OCI-LY7 (cell line): ENCODE results near the gene COQ8A. TPM values are rescaled to one million over a fixed set of nuclear protein-coding genes. Genes with fewer than 3 reads are reported as not detected.

Experiments
- BruUV-seq: library from RNA; stranded (reverse); fragments of 400-500 nt; replicated peaks from 2 replicates; lab custom pipeline; 2021; lab: Mats Ljungman, UMichigan
- CTCF ChIA-PET: fragments of 300-600 bp; sonication (Branson Sonifier 250); formaldehyde crosslinking; loops from one replicate; lab custom pipeline; 2022; ENCODE audit warnings: antibody characterized with exemption; ENCODE audit not compliant: unreplicated experiment; lab: Charles Lee
- POLR2A ChIA-PET: fragments of 300-600 bp; sonication (Branson Sonifier 250); formaldehyde crosslinking; loops from one replicate; lab custom pipeline; 2022; ENCODE audit warnings: antibody characterized with exemption; lab: Charles Lee
- DNase-seq: peaks from one replicate; pipeline ENCODE4 v3.0.0-alpha.2; 2015; ENCODE audit warnings: low spot score
- H2AFZ ChIP-seq: fragments of 200-600 bp; sonication (generic), shearing (Covaris generic); 2 replicates; pipeline ENCODE4 v1.6.1; 2014; ENCODE audit warnings: mild to moderate bottlenecking, antibody characterized with exemption, low read length, moderate library complexity
- H3K27ac ChIP-seq: fragments of 200-600 bp; sonication (generic); 2 replicates; pipeline ENCODE4 v1.5.1; 2014; ENCODE audit warnings: mixed run types, low read depth, mild to moderate bottlenecking, moderate library complexity, low read length, inconsistent platforms; ENCODE audit not compliant: poor library complexity, severe bottlenecking
- H3K36me3 ChIP-seq: fragments of 200-600 bp; sonication (generic); 2 replicates; pipeline ENCODE4 v1.6.1; 2014; ENCODE audit warnings: mild to moderate bottlenecking, antibody characterized with exemption, low read length, moderate library complexity, mixed read lengths; ENCODE audit not compliant: insufficient read depth
- H3K4me1 ChIP-seq: fragments of 200-600 bp; sonication (generic); 2 replicates; pipeline ENCODE4 v1.5.1; 2014; ENCODE audit warnings: mild to moderate bottlenecking, low read length; ENCODE audit not compliant: insufficient read depth, poor library complexity, severe bottlenecking
- H3K4me2 ChIP-seq: fragments of 200-600 bp; sonication (generic); 2 replicates; pipeline ENCODE4 v1.6.1; 2014; ENCODE audit warnings: mild to moderate bottlenecking, low read length
- H3K4me3 ChIP-seq: fragments of 200-600 bp; sonication (generic); 2 replicates; pipeline ENCODE4 v1.5.1; 2014; ENCODE audit warnings: mild to moderate bottlenecking, low read depth, low read length; ENCODE audit not compliant: poor library complexity, severe bottlenecking
- H3K79me2 ChIP-seq: fragments of 200-600 bp; sonication (generic); 2 replicates; pipeline ENCODE4 v1.6.1; 2016; ENCODE audit warnings: low read depth, mild to moderate bottlenecking, low read length, moderate library complexity, mixed read lengths; ENCODE audit not compliant: insufficient read depth
- H3K9me2 ChIP-seq: fragments of 200-600 bp; sonication (generic); 2 replicates; pipeline ENCODE4 v1.6.1; 2016; ENCODE audit warnings: mild to moderate bottlenecking, low read length, mixed read lengths; ENCODE audit not compliant: insufficient read depth
- H3K9me3 ChIP-seq: fragments of 200-600 bp; sonication (generic); 2 replicates; pipeline ENCODE4 v1.6.1; 2014; ENCODE audit warnings: mild to moderate bottlenecking, mixed run types, low read length, mixed read lengths
- H4K20me1 ChIP-seq: fragments of 200-600 bp; sonication (generic); 2 replicates; pipeline ENCODE4 v1.6.1; 2014; ENCODE audit warnings: mild to moderate bottlenecking, antibody characterized with exemption, low read length, moderate library complexity, mixed read lengths; ENCODE audit not compliant: insufficient read depth
- CTCF ChIP-seq: fragments of 200-600 bp; sonication (generic); conservative IDR thresholded peaks from 2 replicates; pipeline ENCODE4 v1.5.1; 2014; ENCODE audit warnings: mild to moderate bottlenecking, antibody characterized with exemption, low read length, moderate library complexity, mixed read lengths
- EZH2phosphoT487 ChIP-seq: fragments of 200-600 bp; sonication (generic); IDR thresholded peaks from 2 replicates; pipeline ENCODE4 v1.6.1; 2018; ENCODE audit warnings: low read depth, borderline replicate concordance, mild to moderate bottlenecking, mixed run types, antibody characterized with exemption, low read length, moderate library complexity, mixed read lengths
- intact Hi-C: fragments of 100-400 bp; cut with micrococcal nuclease; formaldehyde crosslinking; loops from one replicate; pipeline ENCODE4 v1.10.0; 2022; ENCODE audit not compliant: unreplicated experiment
- total RNA-seq, 2 experiments: library from RNA; depleted of rRNA in 1 of 2; stranded (reverse); fragments of >200 nt in 1 of 2; shearing (Covaris generic) in 1 of 2; gene quantifications; 2 replicates each; pipeline ENCODE4 v1.2.3, GENCODE V29; 2014 to 2022

The COQ8A gene
- total RNA-seq, 2 experiments from 2014 or later = 19.4 to 19.6 TPM

GRCh38 chr1:226965581-226966440, 25.7 kb downstream of the COQ8A start:
- Histone ChIP-seq H3K36me3 (no peaks in the 10 kb centered on the region), H3K4me3 (no peak overlapping the region), H3K27ac (no peak overlapping the region), H3K9me2 (no peaks in the 10 kb centered on the region), H3K4me1 (peaks cover 3% of the 10 kb centered on the region), H4K20me1 (no peaks in the 10 kb centered on the region), H3K9me3 (no peaks in the 10 kb centered on the region), H3K79me2 (no peaks in the 10 kb centered on the region), H3K4me2 (no peak overlapping the region), H2AFZ (no peak overlapping the region)
- DNase-seq = no peak
- TF ChIP-seq CTCF (no peak), EZH2phosphoT487 (no peak)
- POLR2A ChIA-PET = interaction anchor here (1.1 kb wide), 1 partner anchor 68 kb away, joined by 3 read pairs; no protein-coding TSS in a partner anchor
- BruUV-seq = no TSS peak
- intact Hi-C loops = no loop called here
- CTCF ChIA-PET = no interaction called here

GRCh38 chr1:226966683-226967082, 26.6 kb downstream of the COQ8A start:
- no peaks in the 10 kb centered on the region for H3K9me2 ChIP-seq
- H2AFZ ChIP-seq = no peak overlapping the region
- H4K20me1 ChIP-seq = no peaks in the 10 kb centered on the region
- POLR2A ChIA-PET = interaction anchor here (0.6 kb wide), 1 partner anchor 27 kb away, joined by 5 read pairs; no protein-coding TSS in a partner anchor
- no peak overlapping the region for H3K4me3 ChIP-seq
- DNase-seq = no peak
- no peaks in the 10 kb centered on the region for H3K79me2 ChIP-seq
- no TSS peak for BruUV-seq
- intact Hi-C loops = no loop called here
- H3K27ac ChIP-seq = no peak overlapping the region
- TF ChIP-seq EZH2phosphoT487 (no peak), CTCF (no peak)
- CTCF ChIA-PET = no interaction called here
- no peaks in the 10 kb centered on the region for H3K9me3 ChIP-seq
- no peaks in the 10 kb centered on the region for H3K36me3 ChIP-seq
- peaks cover 3% of the 10 kb centered on the region for H3K4me1 ChIP-seq
- H3K4me2 ChIP-seq = no peak overlapping the region

GRCh38 chr1:226967665-226968064, 27.6 kb downstream of the COQ8A start:
- no peak overlapping the region for H3K27ac ChIP-seq
- no peaks in the 10 kb centered on the region for H3K36me3 ChIP-seq
- no TSS peak for BruUV-seq
- H2AFZ ChIP-seq = no peak overlapping the region
- H3K9me2 ChIP-seq = no peaks in the 10 kb centered on the region
- ChIA-PET CTCF (no interaction called here), POLR2A (interaction anchor here (1.3 kb wide), 1 partner anchor 118 kb away, joined by 3 read pairs; no protein-coding TSS in a partner anchor)
- H3K9me3 ChIP-seq = no peaks in the 10 kb centered on the region
- intact Hi-C loops = no loop called here
- no peak for DNase-seq
- no peaks in the 10 kb centered on the region for H4K20me1 ChIP-seq
- TF ChIP-seq EZH2phosphoT487 = no peak
- no peak for TF ChIP-seq CTCF
- peaks cover 3% of the 10 kb centered on the region for H3K4me1 ChIP-seq
- no peak overlapping the region for H3K4me2 ChIP-seq
- H3K79me2 ChIP-seq = no peaks in the 10 kb centered on the region
- no peak overlapping the region for H3K4me3 ChIP-seq
